Common myeloid progenitor, CD34-positive (primary cell): ENCODE results near the gene ARHGAP26.
"Not testable (repeated sequence)": the region's sequence is repeated elsewhere in the genome, so short reads cannot be mapped to it uniquely, and the experiment has no call there.

ENCODE experiments used
- CTCF ChIA-PET: fragments of 350-600 bp; sonication (Branson Sonifier 250); formaldehyde crosslinking; loops from one replicate; lab custom pipeline; 2021; ENCODE audit warnings: antibody characterized with exemption; lab: Charles Lee
- POLR2A ChIA-PET: fragments of 350-600 bp; sonication (Branson Sonifier 250); formaldehyde crosslinking; loops from one replicate; lab custom pipeline; 2021; ENCODE audit warnings: antibody characterized with exemption; lab: Charles Lee
- DNase-seq, 3 donors: peaks; one replicate each; pipeline versions ENCODE4 v3.0.0 to v3.0.0-alpha.2; 2013
- H3K27ac ChIP-seq, 2 experiments: 1 replicate in 1 of 2; 2 replicates in 1 of 2; pipeline ENCODE4 v1.7.0; 2013; ENCODE audit warnings: inconsistent platforms in 2 of 2, low read length in 2 of 2, mild to moderate bottlenecking in 2 of 2, low read depth in 1 of 2, moderate library complexity in 1 of 2; ENCODE audit not compliant: severe bottlenecking in 2 of 2, insufficient read depth in 1 of 2, poor library complexity in 1 of 2
- H3K27me3 ChIP-seq, 5 experiments: replicated peaks in 2 of 5; 1 replicate in 3 of 5; 2 replicates in 2 of 5; pipeline versions ENCODE4 v1.6.1 to v1.7.0; 2013; ENCODE audit warnings: low read length in 4 of 5, mild to moderate bottlenecking in 2 of 5, moderate library complexity in 2 of 5, inconsistent platforms in 1 of 5; ENCODE audit not compliant: insufficient read depth in 5 of 5, control insufficient read depth in 4 of 5
- H3K36me3 ChIP-seq, 4 experiments: 1 replicate in 2 of 4; 2 replicates in 2 of 4; pipeline versions ENCODE4 v1.6.1 to v1.7.0; 2013; ENCODE audit warnings: low read length in 3 of 4, control low read depth in 1 of 4, mild to moderate bottlenecking in 1 of 4; ENCODE audit not compliant: control insufficient read depth in 4 of 4, insufficient read depth in 4 of 4
- H3K4me1 ChIP-seq, 4 experiments: 1 replicate in 3 of 4; 2 replicates in 1 of 4; pipeline versions ENCODE4 v1.6.1 to v1.7.1; 2013; ENCODE audit warnings: low read length in 3 of 4, mild to moderate bottlenecking in 3 of 4, control low read depth in 1 of 4, inconsistent platforms in 1 of 4, moderate library complexity in 1 of 4; ENCODE audit not compliant: control insufficient read depth in 4 of 4, insufficient read depth in 4 of 4; ENCODE audit errors: control extremely low read depth in 1 of 4
- H3K4me3 ChIP-seq, 7 experiments: 1 replicate in 4 of 7; 2 replicates in 3 of 7; pipeline versions ENCODE4 v1.5.1 to v1.7.0; 2013; ENCODE audit warnings: mild to moderate bottlenecking in 7 of 7, low read length in 6 of 7, moderate library complexity in 6 of 7, inconsistent platforms in 2 of 7, low read depth in 2 of 7, control low read depth in 1 of 7; ENCODE audit not compliant: insufficient read depth in 4 of 7, control insufficient read depth in 1 of 7; ENCODE audit errors: extremely low read depth in 1 of 7
- H3K9me3 ChIP-seq, 5 experiments: 1 replicate in 4 of 5; 2 replicates in 1 of 5; pipeline versions ENCODE4 v1.6.1 to v1.7.1; 2013; ENCODE audit warnings: low read length in 4 of 5, mild to moderate bottlenecking in 2 of 5, inconsistent platforms in 1 of 5, low read depth in 1 of 5, moderate library complexity in 1 of 5; ENCODE audit not compliant: control insufficient read depth in 4 of 5, insufficient read depth in 2 of 5; ENCODE audit errors: control extremely low read depth in 1 of 5
- WGBS: methylation state at CpG from one replicate; pipeline ENCODE4 v1.1.5; 2013; ENCODE audit not compliant: insufficient coverage; 5-methylcytosine and 5-hydroxymethylcytosine counted together

Gene ARHGAP26

GRCh38 chr5:143094087-143094521 lies 323.9 kb downstream of the ARHGAP26 start:
- Histone ChIP-seq H3K4me1 (no peaks in the 10 kb centered on the region), H3K27ac (no peak overlapping the region), H3K27me3 (no peaks in the 10 kb centered on the region), H3K9me3 (no peaks in the 10 kb centered on the region), H3K36me3 (no peaks in the 10 kb centered on the region), H3K4me3 (peak overlapping the region in 4 of 7 experiments; percentile 19 to 52 (median 38))
- peak; percentile 36 to 82 (median 66) for DNase-seq
- CTCF ChIA-PET = interaction anchor here (1.0 to 1.2 kb wide), 3 partner anchors 16 to 745 kb away, joined by 3 to 5 read pairs (median 4); no protein-coding TSS in a partner anchor
- POLR2A ChIA-PET = interaction anchor here (0.6 kb wide), 1 partner anchor 116 kb away, joined by 5 read pairs; no protein-coding TSS in a partner anchor
- 79% methylated on average over 13 of the region's 16 CpGs for WGBS

GRCh38 chr5:143094608-143095007 lies 324.4 kb downstream of the ARHGAP26 start:
- H3K9me3 ChIP-seq, H3K4me3 ChIP-seq, DNase-seq, H3K27me3 ChIP-seq, H3K36me3 ChIP-seq, POLR2A ChIA-PET, H3K4me1 ChIP-seq, H3K27ac ChIP-seq: not testable (repeated sequence)
- 62% methylated on average over 3 of the region's 3 CpGs for WGBS
- CTCF ChIA-PET = interaction anchor here (1.0 to 1.1 kb wide), 2 partner anchors 15 to 730 kb away, joined by 4 to 5 read pairs; no protein-coding TSS in a partner anchor

GRCh38 chr5:143101121-143101520 lies 330.9 kb downstream of the ARHGAP26 start:
- H3K27me3 ChIP-seq = no peaks in the 10 kb centered on the region
- POLR2A ChIA-PET = no interaction called here
- H3K4me1 ChIP-seq = peaks cover 0 to 11% (median 6%) of the 10 kb centered on the region in 4 experiments
- H3K27ac ChIP-seq = no peak overlapping the region
- CTCF ChIA-PET = interaction anchor here (0.6 kb wide), 1 partner anchor 180 kb away, joined by 5 read pairs; no protein-coding TSS in a partner anchor
- no peaks in the 10 kb centered on the region for H3K9me3 ChIP-seq
- H3K4me3 ChIP-seq = peak overlapping the region in 1 of 7 experiments; percentile 23
- H3K36me3 ChIP-seq = no peaks in the 10 kb centered on the region
- peak in 2 of 3 donors; percentile 40 to 45 for DNase-seq
- WGBS = 100% methylated on average over 1 of the region's 2 CpGs

- peaks cover 0 to 11% (median 6%) of the 10 kb centered on the region in 4 experiments for H3K4me1 ChIP-seq
- no peaks in the 10 kb centered on the region for H3K9me3 ChIP-seq
- no peaks in the 10 kb centered on the region for H3K27me3 ChIP-seq
- DNase-seq = peak in 2 of 3 donors; percentile 42 to 49
- ChIA-PET POLR2A (no interaction called here), CTCF (interaction anchor here (0.6 to 1.4 kb wide), 2 partner anchors 16 to 181 kb away, joined by 3 to 5 read pairs; no protein-coding TSS in a partner anchor)
- no peaks in the 10 kb centered on the region for H3K36me3 ChIP-seq
- WGBS = 91% methylated on average over 4 of the region's 7 CpGs
- H3K27ac ChIP-seq = no peak overlapping the region
- H3K4me3 ChIP-seq = peak overlapping the region in 1 of 7 experiments; percentile 23
These were observed 331.7 kb downstream of the ARHGAP26 start for GRCh38 chr5:143101725-143102386.

GRCh38 chr5:143102411-143102810 lies 332.2 kb downstream of the ARHGAP26 start:
- no peak overlapping the region for H3K27ac ChIP-seq
- peaks cover 0 to 11% (median 6%) of the 10 kb centered on the region in 4 experiments for H3K4me1 ChIP-seq
- H3K9me3 ChIP-seq = no peaks in the 10 kb centered on the region
- no peak for DNase-seq
- H3K4me3 ChIP-seq = no peak overlapping the region
- 98% methylated on average over 6 of the region's 6 CpGs for WGBS
- H3K36me3 ChIP-seq = no peaks in the 10 kb centered on the region
- ChIA-PET POLR2A (no interaction called here), CTCF (interaction anchor here (1.4 kb wide), 1 partner anchor 15 kb away, joined by 3 read pairs; no protein-coding TSS in a partner anchor)
- no peaks in the 10 kb centered on the region for H3K27me3 ChIP-seq

- WGBS = 94% methylated on average over 9 of the region's 16 CpGs
- H3K27me3 ChIP-seq = no peaks in the 10 kb centered on the region
- H3K27ac ChIP-seq = no peak overlapping the region
- POLR2A ChIA-PET = no interaction called here
- CTCF ChIA-PET = interaction anchor here (1.5 kb wide), 1 partner anchor 29 kb away, joined by 3 read pairs; no protein-coding TSS in a partner anchor
- H3K4me1 ChIP-seq = peaks cover 0 to 11% (median 6%) of the 10 kb centered on the region in 4 experiments
- no peaks in the 10 kb centered on the region for H3K9me3 ChIP-seq
- H3K36me3 ChIP-seq = no peaks in the 10 kb centered on the region
- H3K4me3 ChIP-seq = no peak overlapping the region
- no peak for DNase-seq
These were observed 335.2 kb downstream of the ARHGAP26 start for GRCh38 chr5:143105216-143105905.
